ENCODE measurements around the gene ASB10. TPM values are rescaled to one million over a fixed set of nuclear protein-coding genes. Genes with fewer than 3 reads are reported as not detected.

Gene ASB10
- polyA plus RNA-seq, 3 donors: not detected

DNA sequence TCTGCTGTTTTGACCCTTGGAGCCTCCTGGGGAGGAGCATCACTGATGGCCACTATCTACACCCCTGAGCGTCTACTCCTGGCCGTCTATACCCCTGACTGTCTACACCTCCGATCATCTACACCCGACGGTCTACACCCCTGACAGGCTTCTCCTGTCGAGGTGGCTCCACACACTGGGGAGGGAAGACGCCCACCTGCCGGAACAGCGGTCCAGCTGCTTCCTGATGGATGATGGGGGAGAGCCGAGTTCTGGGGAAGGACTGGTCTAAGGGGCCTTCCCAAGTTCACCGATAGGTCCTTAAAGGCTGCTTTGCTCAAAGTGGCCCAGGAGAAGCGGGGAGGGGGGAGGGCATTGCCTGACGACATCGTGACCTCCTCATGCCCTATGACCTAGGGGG lies 58.9 kb downstream of the ASB10 start:
- DNase-seq (ENCODE audit: low read depth in 3 of 3, low spot score in 2 of 3): no peak

GRCh38 chr7:151126491-151127137 lies 60.4 kb downstream of the ASB10 start:
- DNase-seq (ENCODE audit: low read depth in 3 of 3, low spot score in 2 of 3): no peak

DNA sequence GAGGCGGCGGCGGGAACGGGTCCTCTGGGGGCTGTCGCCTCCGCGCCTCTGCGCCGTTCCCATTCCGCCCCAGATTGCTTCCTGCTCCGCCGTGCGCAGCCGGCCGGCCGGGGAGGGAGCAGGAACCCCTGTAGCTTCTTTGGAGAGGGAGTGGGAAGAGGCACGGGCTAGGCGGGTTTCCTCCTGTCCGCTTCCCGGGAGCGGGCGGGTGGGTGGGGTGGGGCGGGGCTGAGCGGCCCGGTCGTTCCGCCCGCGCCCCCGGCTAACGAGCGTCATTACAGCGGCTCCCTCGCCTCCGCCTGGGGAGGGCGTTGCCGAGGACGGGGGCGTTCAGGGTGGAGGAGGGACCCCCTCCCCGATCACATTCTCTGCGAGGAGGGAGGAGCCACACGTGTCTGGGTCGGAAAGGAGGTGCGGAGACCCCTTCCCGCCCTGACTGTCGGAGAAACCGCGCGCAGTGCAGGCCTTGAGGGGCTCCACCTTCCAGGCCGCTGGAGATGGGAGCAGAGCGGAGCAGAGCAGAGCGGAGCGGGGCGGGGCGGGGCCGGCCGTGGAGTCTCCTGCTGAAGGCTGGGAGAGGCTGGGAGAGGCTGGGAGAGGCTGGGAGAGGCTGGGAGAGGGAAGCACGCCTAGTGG lies 61.1 kb downstream of the ASB10 start:
- DNase-seq (ENCODE audit: low read depth in 3 of 3, low spot score in 2 of 3): no peak

Other genes with a start within 250 kb of the ASB10 start
- 10 to 100 TPM; 13.2 to 14.6 (median 14.1) TPM for gene KCNH2, start 208.9 kb downstream of the ASB10 start, polyA plus RNA-seq (ENCODE audit: insufficient read length in 3 of 3)
- gene NOS3, start 196.2 kb downstream of the ASB10 start, polyA plus RNA-seq (ENCODE audit: insufficient read length in 3 of 3): 1 to 10 TPM; 6.8 to 7.6 (median 7.0) TPM
- gene ATG9B, start 162.8 kb downstream of the ASB10 start, polyA plus RNA-seq (ENCODE audit: insufficient read length in 3 of 3): 1 to 10 TPM in 2 of 3 donors, under 1 TPM in 1; 0.99 to 2.3 (median 2.2) TPM
- gene ABCB8, start 158.8 kb downstream of the ASB10 start, polyA plus RNA-seq (ENCODE audit: insufficient read length in 3 of 3): 10 to 100 TPM; 15.2 to 18.4 (median 15.5) TPM
- 1 to 10 TPM; 1.1 to 2.4 (median 1.2) TPM for gene ASIC3, start 138.7 kb downstream of the ASB10 start, polyA plus RNA-seq (ENCODE audit: insufficient read length in 3 of 3)
- gene CDK5, start 129.4 kb downstream of the ASB10 start, polyA plus RNA-seq (ENCODE audit: insufficient read length in 3 of 3): 10 to 100 TPM; 15.1 to 19.3 (median 17.1) TPM
- 10 to 100 TPM; 70.5 to 87.7 (median 73.5) TPM for gene SLC4A2, start 127.7 kb downstream of the ASB10 start, polyA plus RNA-seq (ENCODE audit: insufficient read length in 3 of 3)
- gene FASTK, start 106.4 kb downstream of the ASB10 start, polyA plus RNA-seq (ENCODE audit: insufficient read length in 3 of 3): 10 to 100 TPM; 44.2 to 50.8 (median 44.9) TPM
- 10 to 100 TPM; 21.1 to 26.4 (median 21.4) TPM for gene TMUB1, start 103.8 kb downstream of the ASB10 start, polyA plus RNA-seq (ENCODE audit: insufficient read length in 3 of 3)
- 10 to 100 TPM; 54.3 to 61.2 (median 60.2) TPM for gene AGAP3, start 100.8 kb downstream of the ASB10 start, polyA plus RNA-seq (ENCODE audit: insufficient read length in 3 of 3)
- under 1 TPM in 2 of 3 donors, not detected in 1; 0.14 to 0.18 TPM for gene GBX1, start 19.6 kb downstream of the ASB10 start, polyA plus RNA-seq (ENCODE audit: insufficient read length in 3 of 3)
- not detected for gene H2BK1, start 23.2 kb upstream of the ASB10 start, polyA plus RNA-seq (ENCODE audit: insufficient read length in 3 of 3)
- 10 to 100 TPM; 23.3 to 24.8 (median 24.3) TPM for gene ABCF2, start 40.0 kb upstream of the ASB10 start, polyA plus RNA-seq (ENCODE audit: insufficient read length in 3 of 3)
- 10 to 100 TPM; 20.4 to 22.6 (median 21.4) TPM for gene CHPF2, start 45.2 kb upstream of the ASB10 start, polyA plus RNA-seq (ENCODE audit: insufficient read length in 3 of 3)
- gene SMARCD3, start 61.4 kb upstream of the ASB10 start, polyA plus RNA-seq (ENCODE audit: insufficient read length in 3 of 3): 10 to 100 TPM; 52.6 to 58.6 (median 54.5) TPM
- 10 to 100 TPM; 80.3 to 97.9 (median 86.6) TPM for gene NUB1, start 154.6 kb upstream of the ASB10 start, polyA plus RNA-seq (ENCODE audit: insufficient read length in 3 of 3)
- gene WDR86, start 222.8 kb upstream of the ASB10 start, polyA plus RNA-seq (ENCODE audit: insufficient read length in 3 of 3): 10 to 100 TPM; 20.4 to 23.6 (median 21.1) TPM

Data from right renal cortex interstitium (tissue), 3 donors.